IgD-negative memory B cell (primary cell): ENCODE data around the gene PDE6H. TPM values are rescaled to one million over a fixed set of nuclear protein-coding genes. Genes with fewer than 3 reads are reported as not detected.

Experiments
- H3K27ac Mint-ChIP-seq, 3 donors: one replicate each; pipeline ENCODE4 v1.8.0; 2020 to 2022; ENCODE audit warnings: mild to moderate bottlenecking in 3 of 3, mixed read lengths in 3 of 3, moderate library complexity in 1 of 3
- H3K27me3 Mint-ChIP-seq: one replicate; pipeline ENCODE4 v1.8.0; 2021; ENCODE audit warnings: mixed read lengths
- H3K36me3 Mint-ChIP-seq: one replicate; pipeline ENCODE4 v1.8.0; 2020; ENCODE audit warnings: mild to moderate bottlenecking, mixed read lengths
- H3K4me1 Mint-ChIP-seq, 3 donors: one replicate each; pipeline ENCODE4 v1.8.0; 2020 to 2022; ENCODE audit warnings: mixed read lengths in 3 of 3, mild to moderate bottlenecking in 1 of 3
- H3K4me3 Mint-ChIP-seq, 4 donors: one replicate each; pipeline ENCODE4 v1.8.0; 2020 to 2022; ENCODE audit warnings: mild to moderate bottlenecking in 4 of 4, mixed read lengths in 4 of 4, moderate library complexity in 3 of 4
- H3K9me3 Mint-ChIP-seq, 3 donors: one replicate each; pipeline ENCODE4 v1.8.0; 2020 to 2021; ENCODE audit warnings: mixed read lengths in 3 of 3, mild to moderate bottlenecking in 1 of 3
- polyA plus RNA-seq: library from polyadenylated mRNA; unstranded; fragments of 300-500 nt; fragmentation: Illumina TruSeq; gene quantifications from one replicate; pipeline ENCODE4 v1.2.3, GENCODE V29; 2021

The PDE6H gene
- polyA plus RNA-seq, 1 donor from 2014 or later: not detected

DNA sequence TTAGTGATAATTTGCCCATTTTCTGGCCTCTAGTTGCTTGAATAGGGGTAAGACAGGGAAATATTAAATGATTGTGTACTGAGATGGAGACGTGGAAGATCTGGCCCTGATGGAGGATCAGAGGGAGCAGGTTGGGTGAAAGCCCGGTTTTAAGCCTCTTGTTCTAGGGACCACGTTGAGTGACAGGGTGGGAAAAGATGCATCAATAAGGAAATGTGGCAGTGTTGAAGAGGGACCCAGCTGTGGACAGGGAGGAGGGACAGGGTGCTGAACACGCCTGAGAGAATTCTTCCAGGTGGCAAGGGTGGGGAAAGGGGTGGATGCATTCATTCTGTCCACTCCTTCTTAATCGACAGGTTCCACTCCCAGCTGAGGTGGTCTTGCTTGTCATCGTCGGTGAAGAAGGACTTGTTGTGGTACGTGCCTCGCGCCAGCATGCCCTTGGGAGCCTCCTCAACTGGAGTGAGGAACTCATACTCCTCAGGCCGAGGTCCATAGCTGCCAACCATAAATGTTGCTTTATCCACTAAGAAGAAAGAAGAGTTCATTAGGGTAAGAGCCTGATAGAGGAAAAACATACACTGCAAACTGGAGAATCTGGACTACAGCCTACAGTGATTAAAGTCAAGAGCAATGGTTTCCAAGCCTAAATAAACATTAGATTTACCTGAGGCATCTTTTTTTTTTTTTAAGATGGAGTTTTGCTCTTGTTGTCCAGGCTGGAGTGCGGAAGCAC, 30.5 kb upstream of the PDE6H start:
- Mint-ChIP-seq H3K9me3 (peaks cover 0 to 1% (median 0%) of the 10 kb centered on the region in 3 donors), H3K4me1 (peaks cover 28 to 40% (median 30%) of the 10 kb centered on the region in 3 donors), H3K4me3 (peak overlapping the region in 2 of 4 donors; percentile 30 to 63), H3K36me3 (peaks cover 26% of the 10 kb centered on the region), H3K27me3 (no peaks in the 10 kb centered on the region), H3K27ac (peak overlapping the region; percentile 1 to 71 (median 6))

DNA sequence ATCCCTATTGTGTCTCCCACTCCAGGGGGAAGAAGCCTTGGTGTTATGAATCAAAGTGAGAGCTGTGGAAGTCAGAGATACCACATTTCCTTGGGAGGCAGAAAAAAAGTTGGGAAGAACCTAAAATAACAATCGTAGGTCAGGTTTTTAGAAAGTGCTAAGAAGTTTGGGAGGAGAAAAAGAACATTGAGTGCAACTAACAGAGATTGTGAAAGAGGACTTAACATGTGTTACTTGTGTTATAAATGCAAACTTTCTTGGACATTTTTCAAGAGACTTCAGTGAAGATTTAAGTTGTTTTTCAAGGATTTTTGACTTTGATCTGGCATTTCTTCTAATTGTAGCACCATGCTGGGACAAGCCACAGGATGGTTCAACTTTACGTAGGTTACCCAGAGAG, 26.7 kb upstream of the PDE6H start:
- H3K27ac Mint-ChIP-seq: peak overlapping the region; percentile 68 to 92 (median 90)
- no peaks in the 10 kb centered on the region for H3K9me3 Mint-ChIP-seq
- H3K27me3 Mint-ChIP-seq: no peaks in the 10 kb centered on the region
- peaks cover 14% of the 10 kb centered on the region for H3K36me3 Mint-ChIP-seq
- peak overlapping the region in 1 of 4 donors; percentile 42 for H3K4me3 Mint-ChIP-seq
- peaks cover 36 to 47% (median 45%) of the 10 kb centered on the region in 3 donors for H3K4me1 Mint-ChIP-seq

DNA sequence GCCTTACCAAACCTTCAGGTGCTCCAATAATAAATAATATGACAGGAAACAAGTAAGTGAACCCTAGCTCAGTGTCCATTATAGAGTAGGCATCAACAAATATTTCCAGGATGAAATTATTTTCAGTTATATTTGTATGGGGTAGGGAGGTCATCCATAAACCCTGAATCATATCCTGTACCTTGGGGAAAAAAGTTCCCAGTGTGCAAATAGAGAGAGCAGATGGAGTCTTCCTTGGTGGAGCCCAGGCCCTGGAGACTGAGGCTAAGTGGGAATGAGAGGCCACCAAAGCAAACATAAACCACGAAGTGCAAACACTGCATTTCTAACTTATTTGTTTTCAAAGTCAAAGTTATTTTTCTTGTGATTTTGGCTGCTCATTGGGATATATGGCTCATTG, 26.0 kb upstream of the PDE6H start:
- Mint-ChIP-seq H3K9me3 (no peaks in the 10 kb centered on the region), H3K4me3 (peak overlapping the region in 1 of 4 donors; percentile 45), H3K36me3 (peaks cover 12% of the 10 kb centered on the region), H3K4me1 (peaks cover 36 to 53% (median 47%) of the 10 kb centered on the region in 3 donors), H3K27ac (peak overlapping the region; percentile 68 to 92 (median 90)), H3K27me3 (no peaks in the 10 kb centered on the region)

DNA sequence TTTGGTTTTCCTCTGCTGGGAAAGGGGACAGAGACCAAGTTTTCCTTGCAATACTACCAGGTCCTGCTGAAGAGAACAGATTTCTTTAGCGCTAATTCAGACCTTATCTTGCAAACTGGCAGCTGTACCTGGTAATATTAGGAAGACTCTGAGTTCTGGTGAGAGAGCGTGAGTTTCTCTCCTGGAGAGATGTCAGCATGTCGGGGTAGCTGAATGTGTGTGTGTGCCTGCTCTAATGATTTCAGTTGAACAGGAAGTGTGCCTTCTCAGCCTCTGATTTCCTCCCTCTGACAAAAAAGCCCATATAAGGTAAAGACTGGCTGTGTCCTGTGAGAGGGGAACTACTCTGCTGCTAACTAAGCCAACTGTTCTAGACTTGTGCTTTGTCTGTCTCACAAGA, 24.2 kb upstream of the PDE6H start:
- Mint-ChIP-seq H3K36me3 (peaks cover 7% of the 10 kb centered on the region), H3K27me3 (no peaks in the 10 kb centered on the region), H3K4me3 (peak overlapping the region; percentile 59 to 92 (median 78)), H3K27ac (peak overlapping the region; percentile 84 to 99 (median 90)), H3K4me1 (peaks cover 46 to 67% (median 56%) of the 10 kb centered on the region in 3 donors), H3K9me3 (no peaks in the 10 kb centered on the region)

DNA sequence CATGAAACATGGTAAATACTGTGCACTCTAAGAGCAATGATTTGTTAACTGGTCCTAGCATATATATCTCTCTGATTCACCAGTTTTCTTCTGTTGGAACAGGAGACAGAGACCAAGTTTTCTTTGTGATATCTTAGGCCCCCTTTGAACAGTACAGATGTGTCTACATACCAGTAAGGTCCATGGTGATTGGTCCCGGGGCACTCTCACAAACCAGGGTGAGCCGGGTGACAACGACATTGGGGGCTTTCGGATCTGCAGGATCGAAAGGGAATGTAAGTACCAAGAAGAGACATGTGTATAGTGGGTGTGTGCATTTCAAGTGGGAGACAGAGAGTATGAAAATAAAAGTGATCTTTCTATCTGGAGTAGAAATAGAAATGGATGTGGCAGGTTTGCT, 23.2 kb upstream of the PDE6H start:
- Mint-ChIP-seq H3K4me3 (peak overlapping the region in 2 of 4 donors; percentile 59 to 92), H3K9me3 (no peaks in the 10 kb centered on the region), H3K27ac (peak overlapping the region; percentile 84 to 99 (median 90)), H3K27me3 (no peaks in the 10 kb centered on the region), H3K36me3 (peaks cover 7% of the 10 kb centered on the region), H3K4me1 (peaks cover 55 to 77% (median 65%) of the 10 kb centered on the region in 3 donors)

DNA sequence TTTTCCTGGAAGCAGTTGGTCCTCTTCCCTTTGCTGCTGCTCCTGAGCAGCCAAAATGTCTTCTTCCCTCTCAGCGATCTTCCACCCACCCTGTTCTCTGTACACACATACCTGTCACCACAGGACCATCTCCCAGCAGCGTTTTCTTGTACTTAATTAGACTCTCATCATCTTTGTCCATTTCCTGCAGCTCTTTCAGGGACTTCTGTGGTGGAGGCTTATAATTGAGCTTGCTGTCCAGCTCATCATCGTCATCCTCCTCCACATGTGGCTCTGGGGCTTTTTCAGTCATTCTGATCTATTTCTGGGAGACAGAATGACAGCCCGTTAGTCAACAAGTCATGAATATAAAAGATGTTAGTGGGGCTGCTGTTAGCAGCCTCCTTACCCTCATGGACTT, 22.4 kb upstream of the PDE6H start:
- peaks cover 7% of the 10 kb centered on the region for H3K36me3 Mint-ChIP-seq
- H3K9me3 Mint-ChIP-seq: no peaks in the 10 kb centered on the region
- H3K27ac Mint-ChIP-seq: peak overlapping the region; percentile 84 to 99 (median 90)
- peaks cover 56 to 75% (median 64%) of the 10 kb centered on the region in 3 donors for H3K4me1 Mint-ChIP-seq
- H3K4me3 Mint-ChIP-seq: peak overlapping the region in 3 of 4 donors; percentile 59 to 78 (median 65)
- no peaks in the 10 kb centered on the region for H3K27me3 Mint-ChIP-seq

DNA sequence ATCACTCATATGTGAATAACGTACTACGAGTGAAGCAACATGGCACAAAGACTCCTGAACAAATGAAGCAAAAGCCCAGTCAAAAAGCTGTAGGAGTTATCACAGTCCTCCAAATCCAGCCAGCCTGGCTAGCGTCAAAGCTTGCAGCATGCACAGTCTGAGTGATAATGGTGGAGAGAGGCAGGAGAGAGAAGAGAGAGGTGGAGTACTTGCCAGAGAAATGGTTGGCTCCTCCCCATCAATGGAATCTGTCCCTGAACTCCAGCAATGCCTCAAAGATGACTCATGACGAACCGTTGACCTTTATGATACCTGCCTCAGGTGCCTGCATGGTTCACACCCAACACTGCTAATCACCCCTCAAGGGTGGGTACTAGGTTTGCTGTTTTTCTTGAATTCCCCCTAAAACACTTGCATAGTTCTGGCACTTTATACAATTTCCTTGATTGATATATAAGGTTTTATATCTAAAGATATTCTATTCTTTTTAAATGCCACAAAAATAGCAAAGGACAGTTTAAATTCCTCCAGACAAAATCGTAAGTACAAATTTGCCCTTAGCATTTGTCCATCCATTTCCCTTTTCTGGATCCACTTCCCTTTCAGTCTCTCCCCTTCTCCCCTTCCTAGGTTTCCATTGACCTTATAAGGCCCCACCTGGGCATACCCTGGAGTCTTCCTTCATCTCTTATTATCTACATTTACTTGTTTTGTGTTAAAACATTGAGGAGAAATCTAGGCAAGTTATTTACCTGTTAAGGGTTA, 21.7 kb upstream of the PDE6H start:
- Mint-ChIP-seq H3K9me3 (no peaks in the 10 kb centered on the region), H3K4me1 (peaks cover 53 to 78% (median 57%) of the 10 kb centered on the region in 3 donors), H3K27ac (peak overlapping the region; percentile 84 to 99 (median 90)), H3K36me3 (peaks cover 9% of the 10 kb centered on the region), H3K27me3 (no peaks in the 10 kb centered on the region), H3K4me3 (peak overlapping the region; percentile 78 to 85 (median 82))

DNA sequence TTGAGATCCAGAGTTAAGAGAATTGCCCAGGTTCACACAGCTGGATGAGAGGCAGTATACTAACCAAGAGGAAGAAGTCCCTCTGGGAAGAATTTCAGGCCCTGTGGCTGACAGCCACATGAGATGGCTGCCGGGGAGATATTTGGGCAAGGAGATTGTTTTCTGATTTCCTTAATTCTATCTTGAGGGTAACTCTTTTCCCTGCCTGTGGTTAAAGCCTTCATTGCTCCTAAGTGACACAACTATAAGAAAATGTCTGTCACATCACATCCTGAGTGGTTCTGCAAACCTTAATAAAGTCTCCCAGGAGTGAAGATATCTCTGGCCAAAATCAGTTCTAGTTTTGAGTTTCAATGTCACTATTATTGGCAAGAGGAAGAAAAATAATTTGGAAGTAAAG, 21.0 kb upstream of the PDE6H start:
- Mint-ChIP-seq H3K4me3 (peak overlapping the region; percentile 78 to 85 (median 82)), H3K9me3 (no peaks in the 10 kb centered on the region), H3K27me3 (no peaks in the 10 kb centered on the region), H3K4me1 (peaks cover 56 to 84% (median 59%) of the 10 kb centered on the region in 3 donors), H3K27ac (peak overlapping the region; percentile 84 to 99 (median 90)), H3K36me3 (peaks cover 9% of the 10 kb centered on the region)

DNA sequence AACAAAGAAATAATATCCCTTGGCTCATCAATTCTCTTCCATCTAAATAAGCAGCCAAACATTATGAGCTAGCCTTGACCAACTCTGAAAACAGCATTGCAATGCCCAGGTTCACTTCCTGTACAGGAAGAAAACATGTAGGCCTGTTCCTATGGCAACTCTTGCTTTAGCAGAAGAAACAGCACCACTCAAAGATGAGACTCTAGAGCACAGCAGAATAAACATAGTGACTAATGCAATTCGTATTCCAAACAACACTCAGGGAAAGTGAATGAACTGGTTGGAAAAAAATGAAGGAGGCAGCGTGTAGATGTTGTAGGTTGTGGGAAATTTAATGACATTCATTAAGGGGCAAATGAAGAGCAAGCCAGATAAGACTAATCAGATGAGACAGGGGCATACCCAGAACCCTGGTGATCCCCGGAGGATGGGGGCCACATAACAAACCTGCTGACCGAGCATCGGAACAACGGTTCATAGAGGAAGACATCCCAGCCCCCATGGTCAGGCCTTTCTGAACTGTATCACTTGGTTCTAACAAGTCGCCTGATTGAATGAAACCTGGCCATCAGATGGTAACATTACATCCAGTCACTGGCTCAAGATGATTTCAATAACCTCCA, 20.4 kb upstream of the PDE6H start:
- Mint-ChIP-seq H3K36me3 (peaks cover 9% of the 10 kb centered on the region), H3K27ac (peak overlapping the region; percentile 84 to 99 (median 90))

DNA sequence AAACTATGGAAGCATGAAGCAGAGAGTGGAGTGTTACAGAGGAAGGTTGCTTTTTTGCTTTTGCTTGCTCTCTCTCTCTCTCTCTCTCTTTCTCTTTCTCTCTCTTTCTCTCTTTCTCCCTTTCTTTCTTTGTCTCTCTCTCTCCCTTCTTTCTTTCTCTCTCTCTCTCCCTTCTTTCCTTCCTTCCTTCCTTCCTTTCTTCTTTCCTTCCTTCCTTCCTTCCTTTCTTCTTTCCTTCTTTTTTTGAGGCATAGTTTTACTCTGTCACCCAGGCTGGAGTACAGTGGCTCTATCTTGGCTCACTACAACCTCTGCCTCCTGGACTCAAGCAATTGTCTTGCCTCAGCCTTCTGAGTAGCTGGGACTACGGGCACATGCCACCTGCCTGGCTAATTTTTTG, 19.1 kb upstream of the PDE6H start:
- H3K27ac Mint-ChIP-seq: peak overlapping the region; percentile 84 to 99 (median 90)
- H3K36me3 Mint-ChIP-seq: peaks cover 10% of the 10 kb centered on the region
- H3K4me3 Mint-ChIP-seq: peak overlapping the region; percentile 70 to 85 (median 79)
- no peaks in the 10 kb centered on the region for H3K9me3 Mint-ChIP-seq
- peaks cover 47 to 85% (median 63%) of the 10 kb centered on the region in 3 donors for H3K4me1 Mint-ChIP-seq
- no peaks in the 10 kb centered on the region for H3K27me3 Mint-ChIP-seq

More for the DNA sequence above, 20.4 kb upstream of the PDE6H start:
- peaks cover 53 to 88% (median 58%) of the 10 kb centered on the region in 3 donors for H3K4me1 Mint-ChIP-seq
- no peaks in the 10 kb centered on the region for H3K9me3 Mint-ChIP-seq
- H3K4me3 Mint-ChIP-seq: peak overlapping the region; percentile 78 to 85 (median 82)
- H3K27me3 Mint-ChIP-seq: no peaks in the 10 kb centered on the region

DNA sequence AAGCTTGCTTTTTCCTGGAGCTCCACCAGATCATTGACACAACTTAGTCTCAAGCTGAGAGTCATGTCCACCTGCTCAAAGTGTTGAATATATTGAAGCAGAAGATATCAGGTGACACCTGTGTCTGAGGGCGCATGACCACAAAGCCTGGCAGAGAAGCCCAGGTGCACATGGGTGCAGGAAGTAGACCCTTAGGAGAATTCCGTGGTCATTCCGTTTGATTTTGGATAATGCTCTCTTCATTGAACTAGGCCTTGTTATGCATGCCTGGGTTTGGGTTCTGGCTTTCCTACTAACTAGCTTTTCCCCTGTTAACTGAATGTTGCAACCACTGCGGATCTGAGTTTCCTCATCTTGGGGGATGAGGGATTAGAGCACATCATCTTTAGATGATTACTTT, 18.6 kb upstream of the PDE6H start:
- H3K36me3 Mint-ChIP-seq: peaks cover 14% of the 10 kb centered on the region
- peaks cover 46 to 83% (median 58%) of the 10 kb centered on the region in 3 donors for H3K4me1 Mint-ChIP-seq
- H3K4me3 Mint-ChIP-seq: peak overlapping the region; percentile 70 to 85 (median 79)
- H3K27ac Mint-ChIP-seq: peak overlapping the region; percentile 84 to 99 (median 90)
- no peaks in the 10 kb centered on the region for H3K27me3 Mint-ChIP-seq
- no peaks in the 10 kb centered on the region for H3K9me3 Mint-ChIP-seq

DNA sequence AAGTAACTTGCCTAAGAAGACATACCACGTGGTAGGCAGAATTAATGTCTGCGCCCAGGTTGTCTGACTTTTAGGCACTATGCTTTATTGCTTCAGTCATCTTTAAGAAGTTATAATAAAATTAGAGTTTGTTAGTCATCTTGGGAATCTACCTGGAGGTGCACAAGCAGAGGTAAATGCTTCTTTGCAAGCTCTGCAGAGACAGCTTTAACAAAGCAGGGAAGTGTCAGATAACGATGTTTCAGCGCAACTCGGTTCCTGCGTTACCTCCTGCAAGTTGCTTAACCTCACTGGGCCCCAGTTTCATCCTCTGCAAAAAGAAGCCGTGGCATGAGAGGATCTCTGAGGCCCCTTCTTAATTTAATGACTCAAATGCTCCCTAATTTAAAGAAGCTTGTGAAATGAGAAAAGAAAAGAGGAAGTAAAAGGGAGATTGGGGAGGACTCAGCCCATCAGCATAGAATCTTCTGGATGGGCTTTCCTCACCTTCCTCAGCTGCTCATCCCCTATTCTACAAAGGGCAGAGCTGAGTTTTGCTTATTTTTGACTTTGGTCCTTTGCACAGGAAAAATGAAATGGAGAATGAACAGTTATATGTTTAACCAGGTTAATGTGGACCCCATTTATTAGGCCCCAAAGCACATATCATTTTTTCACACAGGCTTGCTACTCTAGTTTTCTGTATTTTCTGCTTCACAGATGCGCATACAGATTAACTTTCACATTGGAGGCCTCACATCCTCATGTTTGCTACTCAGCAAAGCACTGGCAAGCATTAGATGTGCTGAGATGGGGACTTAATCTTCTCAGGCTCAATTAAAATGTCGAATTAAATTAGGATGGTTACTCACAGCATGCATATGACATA, 16.6 kb upstream of the PDE6H start:
- H3K36me3 Mint-ChIP-seq: peaks cover 18% of the 10 kb centered on the region
- peak overlapping the region; percentile 93 to 96 (median 95) for H3K27ac Mint-ChIP-seq
- no peaks in the 10 kb centered on the region for H3K9me3 Mint-ChIP-seq
- H3K4me1 Mint-ChIP-seq: peaks cover 39 to 64% (median 45%) of the 10 kb centered on the region in 3 donors
- peak overlapping the region; percentile 86 to 99 (median 94) for H3K4me3 Mint-ChIP-seq
- H3K27me3 Mint-ChIP-seq: no peaks in the 10 kb centered on the region

DNA sequence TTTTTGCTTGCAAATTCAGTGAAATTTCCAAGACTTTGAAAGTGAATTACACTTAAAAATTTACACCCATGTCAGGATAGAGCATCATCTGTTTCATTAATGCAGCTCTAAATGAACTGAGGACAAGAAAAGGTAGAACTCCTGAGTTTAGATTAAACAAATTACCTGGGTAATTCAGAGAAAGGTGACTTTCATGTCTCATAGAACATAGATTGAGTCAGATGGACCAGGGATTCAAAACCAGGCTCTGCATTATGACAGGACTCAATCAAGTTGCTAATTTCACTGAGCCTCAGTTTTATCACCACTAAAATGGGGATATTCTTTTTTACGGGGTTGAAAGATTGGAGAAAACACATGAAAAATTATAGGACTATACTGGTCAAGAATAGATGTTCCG, 15.9 kb upstream of the PDE6H start:
- Mint-ChIP-seq H3K4me3 (peak overlapping the region; percentile 86 to 99 (median 94)), H3K4me1 (peaks cover 34 to 57% (median 47%) of the 10 kb centered on the region in 3 donors), H3K36me3 (peaks cover 18% of the 10 kb centered on the region), H3K27me3 (no peaks in the 10 kb centered on the region), H3K9me3 (no peaks in the 10 kb centered on the region), H3K27ac (peak overlapping the region; percentile 75 to 96 (median 93))
